Right atrium auricular region (tissue), 2 donors: ENCODE measurements around the gene TBXA2R. TPM values are rescaled to one million over a fixed set of nuclear protein-coding genes. Genes with fewer than 3 reads are reported as not detected.

Source experiments
- DNase-seq: peaks from one replicate; pipeline ENCODE4 v3.0.0-alpha.2; 2019; ENCODE audit warnings: low spot score
- H3K27ac ChIP-seq, 2 donors: fragments of 200-600 bp; sonication (generic); 1 replicate in 1 of 2; 2 replicates in 1 of 2; pipeline ENCODE4 v1.5.1; 2016 to 2019
- H3K27me3 ChIP-seq, 2 donors: fragments of 200-600 bp; sonication (generic); one replicate each; pipeline versions ENCODE4 v1.5.1 to v1.6.0; 2017 to 2019
- H3K36me3 ChIP-seq: fragments of 200-600 bp; sonication (generic); one replicate; pipeline ENCODE4 v1.5.1; 2016
- H3K4me1 ChIP-seq, 2 donors: fragments of 200-600 bp; sonication (generic); one replicate each; pipeline versions ENCODE4 v1.5.1 to v1.6.0; 2017 to 2019
- H3K4me3 ChIP-seq, 2 donors: fragments of 200-600 bp; sonication (generic); 1 replicate in 1 of 2; 2 replicates in 1 of 2; pipeline ENCODE4 v1.5.1; 2017 to 2019; ENCODE audit warnings: mild to moderate bottlenecking in 1 of 2, moderate library complexity in 1 of 2
- H3K9me3 ChIP-seq, 2 donors: fragments of 200-600 bp; sonication (generic); one replicate each; pipeline ENCODE4 v1.5.1; 2019
- total RNA-seq, 2 donors: library from RNA; depleted of rRNA; stranded (reverse); fragments of >200 nt; gene quantifications; one replicate each; pipeline ENCODE4 v1.1.0, GENCODE V29; 2016
- TF ChIP-seq, protein P1 (sequence below), 2 donors: fragments of 200-600 bp; sonication (generic); IDR thresholded peaks; one replicate each; pipeline ENCODE4 v1.5.1; 2019; ENCODE audit warnings: antibody characterized with exemption in 2 of 2

Gene TBXA2R
- total RNA-seq, 2 donors from 2014 or later: 0.67 to 1.1 TPM

DNA sequence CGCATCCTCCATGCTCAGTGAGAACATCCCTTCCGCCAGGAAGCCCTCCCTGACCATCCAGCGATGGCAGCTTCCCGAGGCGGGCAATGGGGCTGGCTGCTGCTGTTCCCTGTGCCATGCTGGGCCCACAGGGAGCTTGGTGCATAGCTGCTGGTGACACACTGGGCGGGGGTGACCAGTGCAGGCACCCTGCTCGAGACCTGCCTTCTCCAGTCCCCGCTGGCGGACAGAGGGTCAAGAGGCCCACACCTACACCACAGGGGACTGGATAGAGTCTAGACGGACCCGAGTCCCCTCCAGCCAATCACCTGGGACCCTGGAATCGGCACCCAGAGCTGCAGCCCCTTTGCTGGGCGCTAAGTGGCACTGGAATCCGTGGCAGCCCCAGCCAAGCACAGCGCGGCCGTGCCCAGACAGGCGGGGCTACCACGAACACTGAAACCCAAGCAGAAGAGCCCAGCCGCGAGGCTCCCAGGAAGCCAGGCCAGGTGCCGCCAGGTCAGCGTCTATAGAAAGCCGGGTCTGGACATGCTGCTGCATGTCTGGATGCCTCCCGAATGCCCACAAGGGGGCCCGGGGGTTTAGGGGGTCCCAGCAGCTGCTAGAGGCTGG lies 9.0 kb upstream of the TBXA2R start:
- no peaks in the 10 kb centered on the region for H3K9me3 ChIP-seq
- peaks cover 0 to 15% of the 10 kb centered on the region in 2 donors for H3K4me1 ChIP-seq
- no peak for DNase-seq
- TF ChIP-seq, protein P1, sequence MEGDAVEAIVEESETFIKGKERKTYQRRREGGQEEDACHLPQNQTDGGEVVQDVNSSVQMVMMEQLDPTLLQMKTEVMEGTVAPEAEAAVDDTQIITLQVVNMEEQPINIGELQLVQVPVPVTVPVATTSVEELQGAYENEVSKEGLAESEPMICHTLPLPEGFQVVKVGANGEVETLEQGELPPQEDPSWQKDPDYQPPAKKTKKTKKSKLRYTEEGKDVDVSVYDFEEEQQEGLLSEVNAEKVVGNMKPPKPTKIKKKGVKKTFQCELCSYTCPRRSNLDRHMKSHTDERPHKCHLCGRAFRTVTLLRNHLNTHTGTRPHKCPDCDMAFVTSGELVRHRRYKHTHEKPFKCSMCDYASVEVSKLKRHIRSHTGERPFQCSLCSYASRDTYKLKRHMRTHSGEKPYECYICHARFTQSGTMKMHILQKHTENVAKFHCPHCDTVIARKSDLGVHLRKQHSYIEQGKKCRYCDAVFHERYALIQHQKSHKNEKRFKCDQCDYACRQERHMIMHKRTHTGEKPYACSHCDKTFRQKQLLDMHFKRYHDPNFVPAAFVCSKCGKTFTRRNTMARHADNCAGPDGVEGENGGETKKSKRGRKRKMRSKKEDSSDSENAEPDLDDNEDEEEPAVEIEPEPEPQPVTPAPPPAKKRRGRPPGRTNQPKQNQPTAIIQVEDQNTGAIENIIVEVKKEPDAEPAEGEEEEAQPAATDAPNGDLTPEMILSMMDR (IDR thresholded peaks at IDR 0.05): no peak
- peaks cover 41% of the 10 kb centered on the region for H3K36me3 ChIP-seq
- H3K27ac ChIP-seq: no peak overlapping the region
- H3K27me3 ChIP-seq: no peaks in the 10 kb centered on the region
- H3K4me3 ChIP-seq: no peak overlapping the region

DNA sequence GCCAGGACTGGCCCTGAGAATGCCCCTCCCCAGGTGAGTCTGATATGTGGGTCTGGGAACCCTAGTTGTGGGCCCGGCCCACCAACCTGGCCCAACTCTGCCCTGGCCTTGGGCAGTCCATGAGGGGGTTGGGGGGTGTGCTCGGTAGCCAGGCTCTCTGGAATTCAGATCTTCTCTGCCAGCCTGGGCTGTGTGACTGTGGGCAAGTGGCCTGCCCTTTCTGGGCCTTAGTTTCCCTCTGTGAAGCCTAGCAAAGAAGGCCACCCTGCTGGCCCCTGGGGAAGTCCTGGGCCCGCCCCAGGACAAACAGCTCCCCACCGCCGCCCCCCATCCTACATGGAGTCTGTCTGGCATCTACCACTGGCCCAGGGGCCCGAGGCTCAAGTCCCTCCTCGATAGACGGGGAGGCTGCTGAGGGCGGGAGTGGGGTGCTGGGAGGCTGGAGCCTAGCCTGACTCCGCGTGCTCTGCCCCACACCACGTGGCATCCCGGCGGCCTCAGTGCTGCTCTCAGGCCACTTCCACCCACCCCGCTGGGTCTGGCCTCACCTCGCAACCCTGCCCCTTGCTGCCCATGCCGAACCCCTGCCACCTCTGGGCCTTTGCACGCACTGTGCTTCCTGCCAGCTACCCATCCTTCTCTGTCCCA lies 8.3 kb upstream of the TBXA2R start:
- Histone ChIP-seq H3K36me3 (peaks cover 41% of the 10 kb centered on the region), H3K4me1 (peaks cover 0 to 22% of the 10 kb centered on the region in 2 donors), H3K27me3 (no peaks in the 10 kb centered on the region), H3K9me3 (no peaks in the 10 kb centered on the region), H3K27ac (no peak overlapping the region), H3K4me3 (no peak overlapping the region)
- TF ChIP-seq, protein P1 (IDR thresholded peaks at IDR 0.05): no peak
- no peak for DNase-seq

DNA sequence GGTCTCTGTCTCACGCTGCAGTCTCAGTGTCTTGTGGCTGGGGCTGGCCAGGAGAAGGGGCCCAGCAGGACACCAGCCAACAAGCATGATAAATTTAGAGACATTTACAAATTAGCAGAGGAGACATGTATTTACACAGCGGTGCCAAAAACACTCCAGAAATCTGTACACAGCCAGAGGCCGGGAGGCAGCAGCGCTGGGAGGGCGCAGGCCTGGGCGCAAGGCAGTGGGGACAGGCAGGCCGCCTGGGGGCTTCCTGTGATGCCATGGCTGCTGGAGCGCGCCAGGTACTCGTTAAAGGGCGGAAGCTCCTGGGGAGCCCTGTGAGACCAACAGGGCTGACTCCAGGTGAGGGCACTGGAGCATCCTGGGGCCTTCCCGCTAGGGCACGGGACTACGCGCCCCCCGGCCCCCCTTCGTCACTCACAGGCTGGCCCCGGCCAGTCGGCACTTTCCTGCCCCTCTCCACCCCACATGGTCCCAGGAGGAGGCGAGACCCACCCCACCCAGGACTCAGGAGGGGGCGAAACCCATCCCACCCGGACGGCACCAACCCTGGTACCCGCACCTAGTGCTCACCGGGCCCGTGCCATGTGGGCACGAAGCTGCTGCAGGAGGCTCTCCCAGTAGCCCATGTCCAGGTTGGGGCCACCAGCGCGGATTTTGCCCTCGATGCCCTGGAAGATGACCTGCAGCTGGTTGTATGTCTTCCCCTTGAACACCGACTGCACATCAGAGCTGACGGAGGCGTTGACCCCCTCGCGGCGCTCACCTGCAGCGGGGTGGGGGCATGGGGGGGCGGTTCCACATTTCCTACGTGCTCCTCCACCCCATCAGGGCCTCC lies 7.4 kb upstream of the TBXA2R start:
- H3K27ac ChIP-seq: no peak overlapping the region
- H3K36me3 ChIP-seq: peaks cover 36% of the 10 kb centered on the region
- TF ChIP-seq, protein P1 (IDR thresholded peaks at IDR 0.05): no peak
- no peaks in the 10 kb centered on the region for H3K27me3 ChIP-seq
- peaks cover 0 to 30% of the 10 kb centered on the region in 2 donors for H3K4me1 ChIP-seq
- H3K4me3 ChIP-seq: no peak overlapping the region
- no peak for DNase-seq
- no peaks in the 10 kb centered on the region for H3K9me3 ChIP-seq

DNA sequence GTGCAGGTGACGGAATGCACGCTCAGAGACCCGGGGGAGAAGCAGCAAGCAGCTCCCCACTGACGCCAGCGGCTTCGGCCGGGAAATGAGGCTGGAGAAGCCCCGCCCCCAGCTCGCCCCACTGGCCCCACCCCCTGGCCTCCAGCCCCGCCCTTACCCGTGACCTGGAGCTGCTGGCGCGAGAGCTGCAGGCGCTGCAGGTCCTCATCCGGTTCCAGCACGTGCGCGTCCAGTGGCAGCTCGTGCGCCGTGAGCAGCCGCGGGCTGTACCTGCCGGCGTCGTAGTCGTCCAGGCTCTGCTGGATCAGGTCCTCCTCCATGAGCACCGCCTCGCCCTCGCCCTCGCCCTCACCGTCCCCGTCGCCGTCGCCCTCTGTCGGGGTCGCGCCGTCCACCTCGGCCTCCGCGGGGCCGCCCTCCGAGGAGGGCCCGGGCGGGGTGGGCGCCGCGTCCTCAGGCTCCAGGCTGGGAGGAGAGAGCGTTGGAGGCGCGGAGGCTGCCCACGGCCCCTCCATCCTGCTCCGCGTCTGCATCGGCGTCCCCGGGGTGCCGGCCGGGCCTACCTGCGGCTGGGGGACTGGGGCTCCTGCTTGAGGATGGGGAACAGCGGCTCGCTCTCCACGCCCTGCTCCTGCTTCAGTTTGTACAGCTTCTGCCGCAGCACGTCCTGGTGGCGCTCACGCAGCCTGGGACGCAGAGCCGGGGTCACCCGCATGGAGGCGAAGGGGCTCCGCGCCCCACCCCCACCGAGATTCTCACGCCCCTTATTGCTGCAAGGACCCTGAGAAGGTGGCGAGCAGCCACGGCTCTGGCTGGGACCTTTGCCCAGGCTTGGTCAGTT lies 6.4 kb upstream of the TBXA2R start:
- no peak for DNase-seq
- Histone ChIP-seq H3K4me3 (no peak overlapping the region), H3K9me3 (no peaks in the 10 kb centered on the region), H3K27ac (no peak overlapping the region), H3K4me1 (peaks cover 0 to 33% of the 10 kb centered on the region in 2 donors), H3K36me3 (peaks cover 30% of the 10 kb centered on the region), H3K27me3 (no peaks in the 10 kb centered on the region)
- TF ChIP-seq, protein P1 (IDR thresholded peaks at IDR 0.05): no peak

DNA sequence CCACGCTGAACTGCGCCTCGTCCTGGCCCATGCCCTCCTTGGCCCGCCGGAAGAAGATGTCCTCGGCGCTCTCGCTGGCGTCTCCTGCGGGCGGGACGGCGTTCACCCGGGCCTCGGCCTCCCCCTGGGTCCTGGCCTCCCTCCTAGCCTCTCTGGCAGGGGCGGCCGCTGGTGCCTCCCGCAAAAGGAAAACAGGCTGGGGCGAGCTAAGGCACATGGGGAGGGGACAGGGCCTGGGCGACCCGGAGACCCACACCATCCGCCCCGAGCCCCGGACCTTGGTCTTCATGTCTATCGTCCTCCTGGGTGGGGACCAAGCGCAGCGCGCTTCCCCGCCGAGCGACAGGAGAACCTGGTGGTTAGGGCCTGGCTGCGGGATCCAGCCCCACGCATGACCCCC lies 5.7 kb upstream of the TBXA2R start:
- H3K27me3 ChIP-seq: no peaks in the 10 kb centered on the region

More for the DNA sequence above, 5.7 kb upstream of the TBXA2R start:
- H3K27ac ChIP-seq: no peak overlapping the region
- TF ChIP-seq, protein P1 (IDR thresholded peaks at IDR 0.05): no peak
- peaks cover 30% of the 10 kb centered on the region for H3K36me3 ChIP-seq
- H3K9me3 ChIP-seq: no peaks in the 10 kb centered on the region
- no peak overlapping the region for H3K4me3 ChIP-seq
- no peak for DNase-seq
- H3K4me1 ChIP-seq: peaks cover 0 to 35% of the 10 kb centered on the region in 2 donors
